ENCODE results near the gene MYB.

The MYB gene

GRCh38 chr6:135268740-135269139 is 87.6 kb downstream of the MYB start:
- no peak for TF ChIP-seq CTCF (conservative IDR thresholded peaks at IDR 0.05; ENCODE audit: low read depth, low read length)
- no peak overlapping the region for H3K4me3 ChIP-seq (ENCODE audit: low read depth, low read length)
- no peak for DNase-seq (ENCODE audit: low read depth)
